Gastroesophageal sphincter (tissue), 4 donors: ENCODE measurements around the gene AATF. TPM values are rescaled to one million over a fixed set of nuclear protein-coding genes. Genes with fewer than 3 reads are reported as not detected.

Experiments used
- ATAC-seq: fragments of 150-250 bp; one replicate; pipeline ENCODE4 v1.9.1; 2016; ENCODE audit warnings: mild to moderate bottlenecking, moderate library complexity
- H3K27ac ChIP-seq, 4 donors: fragments of 200-600 bp; sonication (generic) in 3 of 4; 1 replicate in 3 of 4; 2 replicates in 1 of 4; pipeline ENCODE4 v1.5.1; 2016 to 2019
- H3K27me3 ChIP-seq: fragments of 200-600 bp; sonication (generic); one replicate; pipeline ENCODE4 v1.5.1; 2019
- H3K36me3 ChIP-seq, 2 donors: fragments of 200-600 bp; sonication (generic); one replicate each; pipeline ENCODE4 v1.5.1; 2019; ENCODE audit warnings: control low read depth in 1 of 2
- H3K4me1 ChIP-seq, 3 donors: fragments of 200-600 bp; sonication (generic); 1 replicate in 2 of 3; 2 replicates in 1 of 3; pipeline ENCODE4 v1.5.1; 2016 to 2019; ENCODE audit warnings: control low read depth in 2 of 3
- H3K4me3 ChIP-seq, 2 donors: fragments of 200-600 bp; sonication (generic); one replicate each; pipeline ENCODE4 v1.5.1; 2019; ENCODE audit warnings: mild to moderate bottlenecking in 1 of 2, moderate library complexity in 1 of 2
- H3K9me3 ChIP-seq, 3 donors: fragments of 200-600 bp; sonication (generic); one replicate each; pipeline ENCODE4 v1.5.1; 2017 to 2019; ENCODE audit warnings: control low read depth in 2 of 3
- EP300 ChIP-seq: sonication (generic); formaldehyde crosslinking; IDR thresholded peaks from one replicate; pipeline ENCODE4 v1.6.1; 2017; ENCODE audit warnings: antibody characterized with exemption, mild to moderate bottlenecking
- POLR2A ChIP-seq, 2 donors: fragments of 450-650 bp; IDR thresholded peaks; one replicate each; pipeline ENCODE4 v1.6.1; 2017; ENCODE audit warnings: antibody characterized with exemption in 2 of 2, mild to moderate bottlenecking in 2 of 2, moderate library complexity in 1 of 2
- POLR2AphosphoS5 ChIP-seq: sonication (generic); formaldehyde crosslinking; IDR thresholded peaks from one replicate; pipeline ENCODE4 v1.6.1; 2017; ENCODE audit warnings: antibody characterized with exemption
- WGBS, 2 donors: methylation state at CpG; one replicate each; pipeline ENCODE4 v1.1.5; 2018; ENCODE audit warnings: low coverage in 1 of 2; 5-methylcytosine and 5-hydroxymethylcytosine counted together
- total RNA-seq, 4 donors: library from RNA; depleted of rRNA; stranded (reverse); fragments of >200 nt; gene quantifications; one replicate each; pipeline ENCODE4 v1.1.0, GENCODE V29; 2016
- TF ChIP-seq, protein P1 (sequence below), 4 experiments: fragments of 200-600 bp in 2 of 4; fragments of 450-650 bp in 2 of 4; sonication (generic) in 1 of 4; IDR thresholded peaks; one replicate each; pipeline ENCODE4 v1.5.1; 2017 to 2019; ENCODE audit warnings: antibody characterized with exemption in 4 of 4, mild to moderate bottlenecking in 2 of 4, moderate library complexity in 2 of 4

The AATF gene
- total RNA-seq, 4 donors from 2014 or later = 36.1 to 45.1 (median 38.5) TPM

GRCh38 chr17:37083456-37083855, 134.7 kb downstream of the AATF start:
- no peaks in the 10 kb centered on the region for H3K4me1 ChIP-seq
- no peak for TF ChIP-seq POLR2AphosphoS5
- TF ChIP-seq POLR2A (IDR thresholded peaks at IDR 0.05) = no peak
- no peak for TF ChIP-seq EP300
- TF ChIP-seq, protein P1, sequence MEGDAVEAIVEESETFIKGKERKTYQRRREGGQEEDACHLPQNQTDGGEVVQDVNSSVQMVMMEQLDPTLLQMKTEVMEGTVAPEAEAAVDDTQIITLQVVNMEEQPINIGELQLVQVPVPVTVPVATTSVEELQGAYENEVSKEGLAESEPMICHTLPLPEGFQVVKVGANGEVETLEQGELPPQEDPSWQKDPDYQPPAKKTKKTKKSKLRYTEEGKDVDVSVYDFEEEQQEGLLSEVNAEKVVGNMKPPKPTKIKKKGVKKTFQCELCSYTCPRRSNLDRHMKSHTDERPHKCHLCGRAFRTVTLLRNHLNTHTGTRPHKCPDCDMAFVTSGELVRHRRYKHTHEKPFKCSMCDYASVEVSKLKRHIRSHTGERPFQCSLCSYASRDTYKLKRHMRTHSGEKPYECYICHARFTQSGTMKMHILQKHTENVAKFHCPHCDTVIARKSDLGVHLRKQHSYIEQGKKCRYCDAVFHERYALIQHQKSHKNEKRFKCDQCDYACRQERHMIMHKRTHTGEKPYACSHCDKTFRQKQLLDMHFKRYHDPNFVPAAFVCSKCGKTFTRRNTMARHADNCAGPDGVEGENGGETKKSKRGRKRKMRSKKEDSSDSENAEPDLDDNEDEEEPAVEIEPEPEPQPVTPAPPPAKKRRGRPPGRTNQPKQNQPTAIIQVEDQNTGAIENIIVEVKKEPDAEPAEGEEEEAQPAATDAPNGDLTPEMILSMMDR (IDR thresholded peaks at IDR 0.05) = no peak
- no peaks in the 10 kb centered on the region for H3K27me3 ChIP-seq
- ATAC-seq = no peak
- WGBS, 2 donors = 63 to 76% methylated on average over 3 of the region's 6 CpGs
- no peak overlapping the region for H3K27ac ChIP-seq
- H3K4me3 ChIP-seq = no peak overlapping the region
- no peaks in the 10 kb centered on the region for H3K9me3 ChIP-seq
- peaks cover 3 to 40% of the 10 kb centered on the region in 2 donors for H3K36me3 ChIP-seq

GRCh38 chr17:37084372-37084771, 135.6 kb downstream of the AATF start:
- H3K27me3 ChIP-seq = no peaks in the 10 kb centered on the region
- no peak for ATAC-seq
- 47 to 72% methylated on average over 3 to 4 of the region's 5 CpGs for WGBS, 2 donors
- no peaks in the 10 kb centered on the region for H3K9me3 ChIP-seq
- H3K27ac ChIP-seq = no peak overlapping the region
- H3K4me3 ChIP-seq = no peak overlapping the region
- peaks cover 3 to 49% of the 10 kb centered on the region in 2 donors for H3K36me3 ChIP-seq
- H3K4me1 ChIP-seq = no peaks in the 10 kb centered on the region
- TF ChIP-seq, protein P1 (IDR thresholded peaks at IDR 0.05) = no peak
- no peak for TF ChIP-seq EP300
- TF ChIP-seq POLR2AphosphoS5 = no peak
- no peak for TF ChIP-seq POLR2A (IDR thresholded peaks at IDR 0.05)

GRCh38 chr17:37086334-37086733, 137.6 kb downstream of the AATF start:
- no peak for ATAC-seq
- Histone ChIP-seq H3K4me1 (peaks cover 0 to 11% (median 0%) of the 10 kb centered on the region in 3 donors), H3K36me3 (peaks cover 3 to 49% of the 10 kb centered on the region in 2 donors), H3K9me3 (no peaks in the 10 kb centered on the region), H3K27ac (no peak overlapping the region), H3K27me3 (no peaks in the 10 kb centered on the region), H3K4me3 (no peak overlapping the region)
- TF ChIP-seq, protein P1 (IDR thresholded peaks at IDR 0.05) = no peak
- TF ChIP-seq POLR2A (IDR thresholded peaks at IDR 0.05) = no peak
- TF ChIP-seq EP300 = no peak
- no peak for TF ChIP-seq POLR2AphosphoS5
- 100% methylated on average over 3 of the region's 3 CpGs; no CpG with 5 or more reads in 1 of the 2 donors for WGBS, 2 donors

DNA sequence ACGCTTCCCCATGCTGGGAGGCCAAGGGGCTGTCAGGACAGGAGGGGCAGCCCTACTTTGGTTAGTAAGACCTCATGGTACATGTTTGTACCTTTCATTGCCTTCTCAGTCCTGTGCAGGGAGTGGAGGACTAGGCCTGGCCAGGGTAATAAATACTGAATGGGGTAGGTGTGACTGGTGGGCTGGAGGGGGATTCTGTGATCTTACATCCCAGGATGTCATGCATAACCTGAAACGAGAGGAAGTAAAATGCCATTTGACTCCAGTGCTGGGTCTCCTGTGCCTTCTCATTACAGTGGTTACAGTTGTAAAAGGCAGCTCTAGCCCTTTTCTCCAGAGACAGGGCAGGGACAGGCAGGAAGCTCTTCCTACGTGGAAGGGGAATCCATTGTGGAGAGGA, 138.2 kb downstream of the AATF start:
- TF ChIP-seq, protein P1 (IDR thresholded peaks at IDR 0.05) = no peak
- TF ChIP-seq POLR2AphosphoS5 (no peak), POLR2A (IDR thresholded peaks at IDR 0.05) (no peak), EP300 (no peak)
- 76 to 100% methylated on average over 2 of the region's 3 CpGs for WGBS, 2 donors
- H3K4me1 ChIP-seq = peaks cover 0 to 16% (median 0%) of the 10 kb centered on the region in 3 donors
- no peak overlapping the region for H3K27ac ChIP-seq
- peaks cover 3 to 49% of the 10 kb centered on the region in 2 donors for H3K36me3 ChIP-seq
- H3K9me3 ChIP-seq = no peaks in the 10 kb centered on the region
- H3K27me3 ChIP-seq = no peaks in the 10 kb centered on the region
- ATAC-seq = no peak
- H3K4me3 ChIP-seq = no peak overlapping the region

- peaks cover 3 to 51% of the 10 kb centered on the region in 2 donors for H3K36me3 ChIP-seq
- no peaks in the 10 kb centered on the region for H3K9me3 ChIP-seq
- TF ChIP-seq EP300 = no peak
- TF ChIP-seq, protein P1 (IDR thresholded peaks at IDR 0.05) = no peak
- no peak for TF ChIP-seq POLR2A (IDR thresholded peaks at IDR 0.05)
- TF ChIP-seq POLR2AphosphoS5 = no peak
- no peak overlapping the region for H3K27ac ChIP-seq
- no peaks in the 10 kb centered on the region for H3K27me3 ChIP-seq
- no peak overlapping the region for H3K4me3 ChIP-seq
- 85 to 100% methylated on average over 5 of the region's 5 CpGs for WGBS, 2 donors
- ATAC-seq = no peak
- H3K4me1 ChIP-seq = peaks cover 0 to 16% (median 0%) of the 10 kb centered on the region in 3 donors
These were observed 138.9 kb downstream of the AATF start for GRCh38 chr17:37087683-37088082.
